Measurements from ENCODE around the gene MYH15.

Gene MYH15

DNA sequence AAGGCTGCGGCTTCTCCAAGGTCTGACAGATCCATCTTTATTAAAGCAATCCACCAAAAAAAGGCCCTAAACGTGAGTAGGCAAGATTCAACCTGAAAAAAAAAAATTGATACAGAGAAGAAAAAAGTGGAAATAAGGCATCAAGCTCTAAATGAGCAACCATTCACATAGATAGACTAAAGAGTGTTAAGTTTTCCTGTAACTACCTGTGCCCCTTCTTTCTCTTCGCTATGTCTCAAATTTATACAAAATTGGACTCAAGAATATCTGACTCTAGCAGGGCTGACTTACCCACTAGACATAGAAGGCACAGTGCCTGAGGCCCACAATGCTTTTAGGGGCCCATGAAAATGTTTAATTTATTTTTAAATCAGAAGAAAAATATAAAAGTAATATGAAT, at the start of gene MYH15:
Gene MYH15 (minus strand): TSS at position 101 of the 400 bp plus-strand sequence. CDS start 66 bp downstream, at position 35.
- DNase-seq: no peak

DNA sequence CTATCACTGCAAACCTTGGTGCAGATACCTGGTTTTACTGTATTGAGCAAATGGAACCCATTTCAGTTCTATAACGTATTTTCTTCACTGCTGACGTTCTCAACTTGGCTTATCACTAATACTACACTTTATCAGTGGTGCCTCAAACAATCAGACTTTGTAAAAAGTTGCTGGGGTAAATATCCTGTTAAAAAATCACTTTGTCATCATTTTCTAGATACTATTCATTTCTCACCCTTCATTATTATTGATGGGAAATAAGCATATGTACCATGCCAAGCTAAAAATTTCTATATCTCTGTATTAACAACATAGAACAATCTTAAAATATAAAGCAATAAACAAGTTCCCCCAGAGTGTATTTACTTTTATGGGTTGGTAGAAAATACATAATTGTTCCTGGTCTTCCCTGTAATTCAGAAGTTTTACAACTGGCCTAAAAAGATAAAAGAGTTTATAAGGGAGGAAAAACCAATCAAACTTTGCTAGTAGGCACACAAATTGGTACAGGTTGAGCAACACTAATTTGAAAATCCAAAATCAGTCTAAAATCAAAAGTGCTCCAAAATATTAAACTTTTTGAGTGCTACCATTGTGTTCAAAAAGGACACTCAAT, 45.7 kb upstream of the MYH15 start:
- no peak for DNase-seq

DNA sequence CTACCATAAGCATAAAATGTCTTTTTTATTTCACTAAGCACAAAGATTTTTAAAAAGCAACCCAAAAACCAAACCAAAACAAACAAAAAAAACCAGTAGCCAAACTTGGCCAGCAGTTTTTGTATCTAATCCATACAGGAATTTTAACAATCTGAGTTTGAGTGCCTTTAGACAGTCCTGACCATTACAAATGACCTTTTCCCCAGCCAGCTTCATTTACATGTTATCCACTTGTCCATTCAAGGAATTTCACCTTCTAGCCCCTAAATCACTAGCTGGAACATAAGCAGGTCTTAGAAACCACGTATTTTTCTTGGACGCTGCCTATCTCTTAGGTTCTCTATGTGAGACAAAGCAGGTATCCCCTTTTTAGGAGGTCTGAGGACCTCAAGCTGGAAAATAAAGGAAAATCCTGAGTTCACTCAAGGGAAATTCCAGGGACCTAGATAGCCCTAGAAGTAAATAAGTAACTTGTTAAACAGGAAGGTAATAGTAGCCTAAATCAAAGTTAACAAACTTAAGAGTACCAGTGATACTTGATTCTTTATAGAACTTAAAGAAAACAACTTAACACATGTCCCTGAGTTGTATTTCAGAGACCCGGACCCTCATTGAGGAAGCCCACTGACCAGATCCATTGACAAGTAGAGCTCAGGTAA, 44.6 kb upstream of the MYH15 start:
- DNase-seq: no peak

DNA sequence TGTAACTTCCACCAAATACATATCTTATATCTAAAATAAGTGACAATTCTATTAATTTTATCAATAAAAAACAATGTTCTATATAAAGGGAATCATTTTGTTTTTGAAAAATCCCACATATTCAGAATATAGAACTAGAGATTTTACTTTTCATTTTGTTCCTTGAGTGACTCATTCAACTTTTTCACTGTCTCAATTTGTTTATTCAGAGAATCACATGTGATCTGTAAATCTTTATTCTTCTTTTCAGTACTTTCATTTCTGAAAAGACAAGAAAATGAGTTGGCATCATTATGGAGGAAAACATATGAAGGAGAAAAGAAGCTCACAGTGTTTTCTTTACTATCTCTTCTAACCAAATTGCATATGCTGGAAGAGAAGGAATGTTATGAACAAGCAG, 43.8 kb upstream of the MYH15 start:
- no peak for DNase-seq

DNA sequence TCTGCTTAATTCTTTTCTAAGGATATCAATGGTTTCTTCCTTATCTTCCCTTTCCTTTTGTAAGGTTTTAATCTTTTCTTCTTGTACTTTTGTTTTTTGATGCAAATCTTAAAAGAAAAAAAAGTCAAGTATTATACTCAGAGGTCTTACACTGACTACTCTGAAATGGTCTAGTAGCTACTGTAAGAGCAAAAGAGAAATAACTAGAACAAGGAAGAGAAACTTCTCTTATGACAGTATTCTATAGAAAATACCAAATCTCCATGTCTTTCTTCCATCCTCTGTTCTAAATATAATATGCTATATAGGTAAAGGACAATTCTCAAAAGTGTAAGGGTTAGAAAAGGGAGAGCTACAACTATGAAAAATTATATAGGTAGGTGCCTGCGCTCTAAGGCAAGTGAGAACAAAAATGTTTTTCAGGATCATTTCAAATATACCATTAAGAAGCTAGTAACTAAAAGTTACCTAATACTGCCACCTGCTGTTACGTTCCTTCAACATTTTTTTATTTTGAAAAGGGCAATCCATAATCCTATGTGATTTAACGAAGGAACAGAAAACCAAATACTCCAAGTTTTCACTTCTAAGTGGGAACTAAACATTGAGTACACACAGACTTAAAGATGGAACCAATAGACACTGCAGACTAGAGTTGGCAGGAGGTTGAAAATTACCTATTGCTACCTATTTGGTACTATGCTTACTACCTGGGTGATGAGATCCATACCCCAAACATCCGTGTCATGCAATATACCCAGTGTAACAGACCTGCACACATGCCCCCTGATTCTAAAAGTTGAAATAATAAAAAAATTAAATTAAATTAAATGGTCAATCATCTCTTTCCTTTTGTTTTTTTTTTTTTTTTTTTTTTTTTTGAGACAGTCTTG, 42.1 kb upstream of the MYH15 start:
- DNase-seq: peak; percentile 24

DNA sequence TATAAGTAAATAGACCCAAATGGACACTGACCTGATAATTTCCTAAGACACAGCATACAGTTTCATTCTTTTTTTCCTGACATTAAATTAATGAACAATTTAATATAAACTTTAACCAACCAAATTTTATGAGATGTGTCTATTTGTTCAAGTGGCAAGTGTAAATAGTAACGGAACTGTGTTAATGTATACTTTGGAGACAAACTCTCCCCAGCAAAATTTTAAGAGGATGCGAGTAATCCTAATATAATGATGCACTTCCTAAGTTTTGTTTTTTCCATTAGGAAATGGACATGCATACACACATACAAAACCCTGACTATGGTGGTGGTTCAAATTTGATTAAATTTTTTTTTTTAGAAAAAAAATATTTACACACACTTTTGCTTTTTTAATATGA, 38.5 kb upstream of the MYH15 start:
- DNase-seq: no peak

DNA sequence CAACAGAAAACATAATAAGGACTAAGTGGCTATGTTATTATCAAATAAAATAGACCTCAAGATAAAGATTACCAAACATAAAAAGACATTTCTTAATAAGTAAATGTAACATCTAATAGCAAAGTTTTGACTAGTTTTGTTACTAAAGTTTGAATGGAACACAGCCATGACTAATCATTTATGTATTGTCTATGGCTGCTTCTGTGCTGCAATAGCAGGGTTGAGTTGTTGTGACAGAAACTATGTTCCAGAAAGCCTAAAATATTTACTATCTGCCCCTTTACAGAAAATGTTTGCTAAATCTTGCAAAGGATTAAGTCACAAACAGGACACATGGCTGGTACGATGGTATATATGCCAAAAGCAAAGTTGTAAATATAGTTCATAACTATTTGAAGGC, 37.9 kb upstream of the MYH15 start:
- no peak for DNase-seq

DNA sequence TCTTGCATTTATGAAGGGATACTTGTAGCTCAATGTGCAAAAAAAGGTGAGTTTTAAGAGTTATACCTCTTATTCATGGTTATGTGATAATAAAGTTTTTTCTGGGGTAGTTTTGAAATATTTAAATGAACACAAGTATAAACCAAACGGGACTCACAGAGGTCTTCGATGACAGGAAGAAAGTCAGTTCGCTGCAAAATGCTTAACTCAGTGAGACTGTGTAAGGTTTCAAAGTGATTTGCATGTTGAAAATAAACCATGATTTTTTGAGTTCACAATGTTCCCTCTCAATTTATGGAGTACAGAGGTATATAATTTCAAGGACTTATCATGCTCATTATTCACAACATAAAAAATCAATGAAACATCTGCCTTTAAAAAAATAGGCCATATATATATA, 36.3 kb upstream of the MYH15 start:
- no peak for DNase-seq

DNA sequence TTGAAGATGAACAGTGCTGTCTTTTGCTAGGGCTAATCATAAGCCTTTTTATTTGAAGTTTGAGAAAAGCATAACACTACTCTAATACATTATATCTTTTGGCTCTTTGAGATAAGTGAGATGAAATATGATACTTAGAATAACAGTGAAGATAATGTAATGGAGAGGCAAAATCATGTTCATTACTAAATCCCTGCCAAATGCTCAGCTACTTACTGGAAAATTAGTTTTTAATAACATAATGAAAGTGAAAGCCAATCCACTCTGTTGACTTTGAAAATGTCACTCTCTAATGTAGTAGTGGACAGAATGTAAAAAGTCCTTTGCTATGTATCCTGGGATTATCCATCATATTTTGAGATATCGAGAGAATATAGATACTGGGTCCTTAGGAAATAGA, 35.9 kb upstream of the MYH15 start:
- no peak for DNase-seq

DNA sequence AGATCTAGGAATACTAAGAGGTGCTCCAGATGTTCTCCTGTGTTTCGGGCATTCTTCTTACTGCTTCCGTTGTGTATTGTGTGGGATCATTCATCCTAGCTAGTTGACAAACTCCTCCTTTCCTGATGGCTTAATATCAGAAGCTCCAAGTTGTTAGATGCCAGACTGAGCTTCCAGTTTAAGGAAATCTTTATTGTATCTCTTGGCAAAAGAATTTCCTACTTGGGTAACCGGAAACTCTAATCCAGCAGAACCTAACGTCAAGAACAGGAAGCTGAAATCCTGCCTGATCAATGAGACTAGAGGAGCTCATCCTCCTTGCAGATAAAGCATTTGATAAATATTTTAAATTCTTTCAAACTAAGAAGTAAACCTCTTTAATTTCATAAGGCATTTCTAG, 27.7 kb upstream of the MYH15 start:
- DNase-seq: no peak

DNA sequence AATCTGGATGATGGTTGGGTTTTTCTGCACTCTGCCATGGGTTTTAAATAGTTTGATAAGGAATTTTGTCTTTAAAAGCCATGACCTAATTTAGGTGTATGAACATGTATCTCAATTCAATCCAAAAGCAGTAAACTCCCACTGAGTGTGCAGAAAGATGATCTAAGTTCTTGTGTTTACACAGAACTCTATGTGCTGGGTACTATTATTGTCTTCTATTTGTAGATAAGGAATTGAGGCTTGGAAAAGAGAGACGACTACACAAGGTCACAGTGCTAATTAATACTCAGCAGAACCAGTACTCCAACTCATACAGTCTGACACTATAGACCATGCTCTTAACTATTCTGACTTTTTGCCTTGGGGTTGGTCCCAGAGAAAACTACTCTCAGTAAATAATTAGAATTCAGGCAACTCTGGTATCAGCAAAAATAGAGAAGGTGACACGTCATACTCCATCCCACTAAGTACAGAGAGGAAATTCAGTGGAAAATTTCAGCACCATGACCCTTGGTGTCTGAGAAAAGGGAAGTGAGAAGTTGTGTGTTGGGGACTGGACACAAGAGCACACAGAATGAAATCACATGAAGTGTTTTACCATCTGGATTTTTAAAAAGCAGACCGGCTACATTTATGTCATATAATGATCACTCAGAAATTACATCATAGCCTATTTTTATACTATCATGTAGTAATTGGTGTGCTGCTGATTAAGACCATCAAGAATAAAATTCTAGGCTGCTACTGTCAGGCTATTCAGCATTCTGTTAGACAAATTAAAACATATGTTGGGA, 18.3 kb upstream of the MYH15 start:
- DNase-seq: no peak

DNA sequence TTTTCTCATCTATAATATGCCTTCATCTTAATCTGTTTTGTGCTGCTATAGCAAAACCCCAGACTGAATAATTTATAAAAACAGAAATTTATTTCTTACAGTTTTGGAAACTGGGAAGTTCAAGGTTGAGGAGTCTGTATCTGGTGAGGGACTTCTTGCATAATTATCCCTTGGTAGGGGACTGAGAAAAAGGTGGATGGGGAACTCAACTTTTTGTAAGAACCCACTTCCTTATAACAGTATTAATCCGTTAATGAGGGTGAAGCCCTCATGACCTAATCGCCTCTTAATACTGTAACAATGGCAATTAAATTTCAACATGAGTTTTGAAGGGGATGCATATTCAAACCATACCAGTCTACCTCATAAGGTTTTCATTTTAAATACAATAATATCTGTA, 17.4 kb upstream of the MYH15 start:
- no peak for DNase-seq

DNA sequence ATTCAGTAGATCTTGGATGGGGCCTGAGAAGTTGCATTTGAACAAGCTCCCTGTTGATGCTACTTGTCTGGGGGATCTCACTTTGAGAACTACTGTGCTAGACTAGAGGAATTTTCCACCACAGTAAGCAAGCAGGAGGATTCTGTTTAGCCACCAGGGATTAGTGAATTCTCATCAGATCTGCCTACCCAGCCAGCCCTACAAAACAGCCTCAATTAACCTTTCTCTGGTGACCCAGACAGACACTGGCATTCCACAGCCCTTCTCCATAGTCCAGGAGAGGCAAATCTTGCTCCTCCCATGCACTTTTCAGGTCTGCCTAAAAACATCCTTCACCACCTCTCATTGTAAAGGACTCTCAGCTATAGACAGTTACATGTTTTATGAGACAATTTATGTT, 16.7 kb upstream of the MYH15 start:
- DNase-seq: no peak

DNA sequence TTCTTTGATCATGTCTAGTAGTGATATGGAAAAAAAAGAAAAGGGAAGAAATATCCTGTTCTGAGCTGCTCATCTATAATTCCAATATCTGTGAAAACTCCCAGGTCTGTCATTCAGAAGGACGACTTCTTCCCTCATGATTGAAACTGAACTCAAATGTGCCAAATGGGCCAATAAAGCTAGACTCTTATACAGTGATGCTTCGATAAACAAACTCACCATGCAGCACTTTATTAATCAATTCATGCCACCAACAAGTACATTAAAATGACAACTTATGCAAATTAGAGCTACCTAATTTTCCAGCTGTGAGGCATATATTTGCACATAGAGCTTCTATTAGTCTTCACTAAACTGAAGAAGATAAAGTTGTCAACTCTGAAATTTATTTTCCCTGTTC, 15.6 kb upstream of the MYH15 start:
- DNase-seq: no peak

DNA sequence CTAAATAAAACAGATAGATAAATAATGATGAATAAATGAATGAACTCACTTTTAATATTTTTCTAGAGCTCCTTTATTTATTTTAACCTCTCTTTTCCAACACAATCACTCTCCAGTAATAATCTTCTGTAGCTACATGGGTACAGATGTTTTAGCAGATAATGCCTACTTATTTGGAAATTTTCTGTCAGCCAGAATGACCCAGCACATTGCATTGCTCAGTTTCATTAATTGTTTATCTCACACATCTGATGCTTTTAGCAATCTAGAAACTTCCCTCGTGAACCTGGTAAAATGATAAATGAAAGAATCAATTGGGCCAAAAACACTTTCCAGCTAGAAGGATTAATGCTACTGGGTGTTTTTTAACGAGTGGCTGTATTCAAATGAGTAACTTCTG, 14.9 kb upstream of the MYH15 start:
- no peak for DNase-seq

DNA sequence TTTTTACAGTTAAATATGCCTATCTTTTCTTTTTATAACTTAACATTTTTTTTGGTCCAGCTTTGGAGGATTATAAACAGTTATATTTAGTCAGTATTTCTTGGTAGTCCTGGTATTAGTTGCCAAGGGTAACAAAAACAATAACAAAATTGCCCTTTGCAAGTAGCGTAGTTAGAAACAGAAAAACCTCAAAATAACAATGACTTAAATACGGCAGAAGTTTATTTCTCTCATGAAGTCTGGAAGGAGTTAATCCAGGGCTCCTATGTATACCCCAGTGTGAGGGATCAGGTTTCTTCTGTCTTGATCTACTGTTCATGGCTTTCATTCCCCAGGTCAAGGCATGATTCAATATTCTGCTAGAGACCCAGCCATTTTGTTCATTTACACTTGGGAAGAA, 14.1 kb upstream of the MYH15 start:
- DNase-seq: no peak

DNA sequence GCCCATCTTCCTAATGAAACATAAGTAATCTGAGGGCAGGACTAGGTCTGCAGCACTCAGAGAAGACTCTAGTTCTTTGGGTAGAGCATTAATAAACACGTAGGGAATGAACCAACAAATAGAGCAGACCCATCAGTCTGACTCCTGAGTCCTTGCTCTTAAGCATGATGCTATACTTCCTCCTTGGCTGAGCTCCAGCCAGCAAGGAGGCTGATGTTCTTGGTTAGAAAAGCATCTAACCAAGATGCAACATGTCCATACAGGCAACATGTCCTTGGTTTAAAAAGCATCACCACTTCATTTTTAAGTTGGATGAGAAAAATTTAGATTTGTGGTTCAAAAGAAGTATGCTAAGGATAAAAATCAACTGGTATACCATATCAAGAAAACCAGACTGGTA, 8.5 kb upstream of the MYH15 start:
- no peak for DNase-seq

DNA sequence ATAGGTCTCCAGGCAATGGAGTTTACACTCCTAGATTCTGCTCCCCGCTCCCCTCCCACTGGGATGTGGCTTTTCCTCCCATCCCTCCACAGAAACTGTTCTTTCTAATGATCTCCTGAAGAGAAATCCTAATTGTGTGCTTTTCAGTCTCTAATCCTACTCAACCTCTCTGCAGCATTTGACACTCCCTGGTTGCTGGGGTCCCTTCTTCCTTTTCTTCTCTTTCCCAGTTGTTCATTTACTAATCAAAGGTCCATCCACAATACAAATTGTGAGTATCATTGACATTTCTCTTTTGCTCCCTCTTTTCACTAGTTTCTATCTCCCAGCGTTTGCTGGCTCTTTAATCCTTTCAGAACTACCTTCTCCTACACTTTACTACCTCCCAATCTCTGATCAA, 6.5 kb upstream of the MYH15 start:
- DNase-seq: no peak

DNA sequence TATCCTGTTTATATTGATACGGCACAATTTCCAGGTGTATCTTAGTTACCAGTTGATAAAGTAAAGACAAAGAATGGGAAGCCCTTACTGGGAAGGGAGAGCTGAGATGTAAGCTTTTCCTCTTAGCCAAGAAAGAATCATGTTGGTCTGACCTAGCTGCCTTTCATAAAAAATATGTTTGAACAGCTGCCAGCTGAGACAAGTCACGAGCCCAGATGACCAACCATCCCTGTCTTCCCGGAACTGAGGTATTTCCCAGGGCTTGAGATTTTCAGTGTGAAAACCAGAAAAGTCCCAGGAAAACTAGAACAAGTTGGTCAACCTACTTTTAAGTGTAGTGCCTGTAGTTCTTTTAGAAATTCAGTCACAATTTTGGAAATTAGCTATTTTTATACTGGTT, 3.6 kb upstream of the MYH15 start:
- no peak for DNase-seq

DNA sequence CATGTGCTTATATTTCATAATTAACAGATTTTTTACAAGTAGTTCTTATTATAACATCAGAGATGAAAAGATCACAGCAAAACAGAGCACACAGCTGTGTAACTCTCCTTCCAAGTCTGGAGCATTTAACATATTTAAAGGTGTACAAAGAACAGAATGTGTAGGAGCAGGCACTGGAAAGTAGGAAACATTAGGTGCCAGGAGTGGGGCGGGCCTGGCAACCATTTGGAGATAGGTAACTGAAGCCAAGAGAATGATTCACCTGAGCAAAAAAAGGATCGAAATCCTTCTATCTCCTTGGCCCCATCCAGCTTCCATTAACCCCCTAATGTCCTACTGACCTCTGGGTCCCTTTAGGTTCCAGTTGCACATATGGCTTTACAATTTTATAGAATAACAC, 2.3 kb upstream of the MYH15 start:
- DNase-seq: no peak

DNA sequence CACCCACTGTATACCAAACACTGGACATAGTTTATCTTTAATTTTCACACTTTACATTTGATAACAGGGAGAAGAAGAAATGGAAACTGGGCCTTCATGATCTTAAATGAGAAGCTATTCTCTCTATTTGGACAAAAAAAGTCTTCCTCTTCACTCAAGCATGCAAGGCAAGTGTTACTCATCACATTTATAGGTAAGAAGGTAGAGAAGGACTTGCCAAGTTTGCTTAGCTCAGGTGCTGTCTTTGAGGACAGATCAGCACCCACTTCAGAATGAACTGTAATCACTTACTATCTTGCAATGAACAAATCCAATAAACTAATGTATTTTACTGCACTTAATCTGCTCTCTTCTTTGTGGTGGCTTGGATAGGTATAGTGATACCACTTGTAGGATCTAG, 1.1 kb upstream of the MYH15 start:
- DNase-seq: no peak

DNA sequence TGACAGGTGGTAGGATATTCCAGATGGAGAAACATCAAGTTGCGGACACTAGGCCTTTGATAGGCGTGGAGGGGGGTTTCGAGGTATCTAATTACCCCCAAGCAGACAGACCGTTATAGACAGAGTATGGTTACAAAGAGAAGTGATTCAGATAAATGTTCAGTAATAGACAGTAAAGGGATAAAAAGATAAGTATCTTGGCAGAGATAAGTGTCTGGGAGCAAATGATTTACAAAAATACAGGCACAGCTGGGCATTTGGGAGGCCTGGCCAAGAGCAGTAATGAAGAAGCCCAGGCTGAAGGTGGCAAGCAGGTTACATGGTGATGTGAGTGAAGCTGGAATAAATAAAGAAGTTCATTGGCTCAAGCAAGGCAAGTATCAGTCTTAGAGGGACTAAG, 659 bp upstream of the MYH15 start:
- no peak for DNase-seq

DNA sequence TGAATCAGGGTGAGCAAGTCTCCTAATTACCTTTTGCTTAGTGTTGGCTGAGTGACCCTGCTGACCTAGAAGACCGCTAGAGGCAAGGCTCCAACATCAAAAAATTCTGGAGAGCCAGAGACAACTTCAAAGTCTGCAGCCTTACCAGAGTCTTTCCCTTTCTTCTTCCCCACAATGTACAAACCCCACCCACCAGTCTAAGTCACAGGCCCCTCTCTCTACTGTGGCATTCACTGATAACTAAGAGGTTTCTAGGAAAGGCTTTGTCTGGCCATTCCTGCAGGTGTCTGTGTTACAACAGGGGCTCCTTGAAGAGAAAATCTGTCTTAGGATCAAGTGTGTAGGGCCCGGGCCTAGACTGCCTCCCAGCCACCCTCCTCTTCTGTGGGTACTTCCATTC, 525 bp downstream of the MYH15 start:
- no peak for DNase-seq

All from NCI-H2081 treated with DMSO at 0.1 percent for 48 hours (cell line).